GM12878 (cell line): Measurements from ENCODE around the gene CTXND1. TPM values are rescaled to one million over a fixed set of nuclear protein-coding genes. Genes with fewer than 3 reads are reported as not detected.

Experiments
- ATAC-seq: fragments of 200-7000 bp; cut with Tn5 transposase; 3 replicates; pipeline ENCODE4 v1.9.1; 2020; ENCODE audit warnings: mild to moderate bottlenecking, moderate library complexity
- BruUV-seq: library from RNA; stranded (reverse); fragments of 400-500 nt; replicated peaks from 2 replicates; lab custom pipeline; 2021; lab: Mats Ljungman, UMichigan
- CTCF ChIA-PET: fragments of 300-600 bp; sonication (Branson Sonifier 250); formaldehyde crosslinking; extraction: SDS; loops from one replicate; lab custom pipeline; 2021; ENCODE audit warnings: inconsistent platforms; lab: Yijun Ruan, JAX
- POLR2A ChIA-PET: fragments of 350-600 bp; formaldehyde crosslinking; extraction: SDS; loops from one replicate; lab custom pipeline; 2021; ENCODE audit warnings: inconsistent platforms; lab: Charles Lee
- RAD21 ChIA-PET: fragments of 300-600 bp; sonication (Branson Sonifier 250); formaldehyde crosslinking; loops from one replicate; lab custom pipeline; 2023; ENCODE audit warnings: antibody characterized with exemption; ENCODE audit not compliant: unreplicated experiment; lab: Charles Lee
- SMC1A ChIA-PET: fragments of 300-600 bp; sonication (Branson Sonifier 250); formaldehyde crosslinking; loops from one replicate; lab custom pipeline; 2023; ENCODE audit not compliant: unreplicated experiment, uncharacterized antibody; lab: Charles Lee
- DNase-seq: peaks from one replicate; pipeline ENCODE4 v3.0.0-alpha.2; 2011; ENCODE audit warnings: low read depth, low spot score
- FAIRE-seq: peaks from 3 replicates; lab custom pipeline; 2011; peaks lifted over from hg19 to GRCh38; lab: Jason Lieb, UNC
- H2AFZ ChIP-seq: 2 replicates; pipeline ENCODE4 v1.6.0; 2011; ENCODE audit warnings: low read depth, low read length, control low read depth; ENCODE audit not compliant: control insufficient read depth
- H3K27ac ChIP-seq: 2 replicates; pipeline ENCODE4 v1.5.1; 2011; ENCODE audit warnings: control low read depth; ENCODE audit not compliant: control insufficient read depth, insufficient read depth
- H3K27me3 ChIP-seq, 2 experiments: replicated peaks in 1 of 2; 2 replicates each; pipeline versions ENCODE4 v1.6.0 to v1.6.1; 2011; ENCODE audit warnings: low read length in 1 of 2; ENCODE audit not compliant: control insufficient read depth in 2 of 2, insufficient read depth in 2 of 2
- H3K36me3 ChIP-seq, 2 experiments: 2 replicates each; pipeline ENCODE4 v1.5.1; 2011; ENCODE audit warnings: low read length in 1 of 2; ENCODE audit not compliant: control insufficient read depth in 2 of 2, insufficient read depth in 2 of 2
- H3K4me1 ChIP-seq: 2 replicates; pipeline ENCODE4 v1.6.1; 2011; ENCODE audit warnings: mild to moderate bottlenecking, low read length, moderate library complexity, mixed read lengths; ENCODE audit not compliant: control insufficient read depth, insufficient read depth
- H3K4me2 ChIP-seq: 2 replicates; pipeline ENCODE4 v1.6.0; 2011; ENCODE audit warnings: control low read depth; ENCODE audit not compliant: control insufficient read depth, insufficient read depth
- H3K4me3 ChIP-seq: fragments of 200-600 bp; sonication (generic); 2 replicates; pipeline ENCODE4 v1.5.1; 2016
- H3K79me2 ChIP-seq: 2 replicates; pipeline ENCODE4 v1.6.0; 2011; ENCODE audit warnings: low read length; ENCODE audit not compliant: control insufficient read depth, insufficient read depth
- H3K9ac ChIP-seq: 2 replicates; pipeline ENCODE4 v1.8.0; 2011; ENCODE audit warnings: low read length, control low read depth, mixed read lengths; ENCODE audit not compliant: control insufficient read depth, insufficient read depth
- H3K9me3 ChIP-seq: replicated peaks from 3 replicates; pipeline ENCODE4 v1.5.1; 2011; ENCODE audit warnings: mild to moderate bottlenecking, low read length; ENCODE audit not compliant: control insufficient read depth, insufficient read depth
- H4K20me1 ChIP-seq: 2 replicates; pipeline ENCODE4 v1.6.0; 2011; ENCODE audit not compliant: control insufficient read depth, insufficient read depth
- E4F1 ChIP-seq: fragments of 450-650 bp; IDR thresholded peaks from 2 replicates; pipeline ENCODE4 v1.6.1; 2018; ENCODE audit warnings: borderline replicate concordance, mild to moderate bottlenecking; ENCODE audit not compliant: partially characterized antibody
- EED ChIP-seq: sonication (generic); IDR thresholded peaks from 2 replicates; pipeline ENCODE4 v1.6.1; 2016; ENCODE audit warnings: antibody characterized with exemption, low read depth
- FOXM1 ChIP-seq: IDR thresholded peaks from 2 replicates; pipeline ENCODE4 v1.6.1; 2012; ENCODE audit warnings: low read depth, mild to moderate bottlenecking, inconsistent platforms, low read length, moderate library complexity
- MEF2A ChIP-seq: IDR thresholded peaks from 2 replicates; pipeline ENCODE4 v1.6.1; 2011; ENCODE audit warnings: low read depth, mild to moderate bottlenecking, low read length, moderate library complexity; ENCODE audit not compliant: insufficient read depth
- NFYB ChIP-seq: IDR thresholded peaks from 2 replicates; pipeline ENCODE4 v1.6.1; 2011; ENCODE audit warnings: low read depth, mild to moderate bottlenecking, low read length, improper control_type of control experiment, moderate library complexity; ENCODE audit not compliant: insufficient read depth
- NR2C2 ChIP-seq: IDR thresholded peaks from 2 replicates; pipeline ENCODE4 v1.6.1; 2011; ENCODE audit warnings: borderline replicate concordance, low read depth; ENCODE audit not compliant: control insufficient read depth, insufficient read length
- RCOR1 ChIP-seq: conservative IDR thresholded peaks from 2 replicates; pipeline ENCODE4 v1.6.1; 2012; ENCODE audit warnings: low read depth, low read length, improper control_type of control experiment
- SP1 ChIP-seq: IDR thresholded peaks from one replicate; pipeline ENCODE4 v1.6.1; 2011; ENCODE audit warnings: low read depth, low read length
- SRF ChIP-seq, 2 experiments: IDR thresholded peaks; 2 replicates each; pipeline ENCODE4 v1.6.1; 2011; ENCODE audit warnings: low read depth in 2 of 2, low read length in 2 of 2, mild to moderate bottlenecking in 1 of 2, moderate library complexity in 1 of 2
- TBL1XR1 ChIP-seq: IDR thresholded peaks from 2 replicates; pipeline ENCODE4 v1.6.1; 2012; ENCODE audit warnings: low read depth, low read length, improper control_type of control experiment
- YBX1 ChIP-seq: fragments of 450-650 bp; IDR thresholded peaks from 2 replicates; pipeline ENCODE4 v1.6.1; 2016; ENCODE audit warnings: antibody characterized with exemption
- WGBS: methylation state at CpG from one replicate; pipeline ENCODE4 v1.1.6; 2016; ENCODE audit warnings: low lambda C conversion rate; ENCODE audit not compliant: insufficient replicate concordance, insufficient coverage; ENCODE audit errors: missing lambda C conversion rate; 5-methylcytosine and 5-hydroxymethylcytosine counted together
- in situ Hi-C: fragments of 300-500 bp; cut with MboI; formaldehyde crosslinking; loops from 9 replicates; pipeline ENCODE4 v1.14.3; 2018; ENCODE audit warnings: mixed read lengths
- intact Hi-C: fragments of 100-400 bp; cut with micrococcal nuclease; formaldehyde crosslinking; loops from one replicate; pipeline ENCODE4 v1.14.2; 2022; ENCODE audit not compliant: unreplicated experiment
- polyA plus RNA-seq, 11 experiments: library from polyadenylated mRNA; depleted of rRNA in 4 of 11; unstranded in 6 of 11; stranded (reverse) in 5 of 11; fragments of >200 nt; fragmentation: Nextera tagmentation in 4 of 11; fragmentation: Illumina TruSeq in 1 of 11; extraction: Ambion mirVana in 4 of 11; extraction: Trizol in 1 of 11; gene quantifications; 1 replicate in 1 of 11; 2 replicates in 10 of 11; pipeline versions ENCODE4 v1.2.1 to v1.2.3, GENCODE V29; 2011 to 2016; ENCODE audit warnings: inconsistent platforms in 2 of 11, missing spikeins in 2 of 11, low read depth in 1 of 11
- total RNA-seq, 4 experiments: library from RNA; depleted of rRNA in 3 of 4; stranded (reverse); fragments of >200 nt in 3 of 4; fragmentation: Illumina TruSeq in 1 of 4; extraction: Trizol in 1 of 4; gene quantifications; 2 replicates each; pipeline versions ENCODE4 v1.2.1 to v1.2.3, GENCODE V29; 2013 to 2021

CTXND1 gene
- total and polyA plus RNA-seq, 10 of the 15 experiments (the other 5 are each of a cell fraction or from before 2014, with no cell fraction given): under 0.01 to 0.03 (median 0.02) TPM; not detected in 7

- TF ChIP-seq E4F1: no peak
- no peak for TF ChIP-seq YBX1
Observed at GRCh38 chr15:80219955-80220354, 32.1 kb downstream of the CTXND1 start (continued).

GRCh38 chr15:80217327-80217900 is 34.6 kb downstream of the CTXND1 start:
- no peaks in the 10 kb centered on the region for H4K20me1 ChIP-seq
- intact Hi-C loops: no loop called here
- no peaks in the 10 kb centered on the region for H3K9me3 ChIP-seq
- H3K36me3 ChIP-seq: no peaks in the 10 kb centered on the region
- no peaks in the 10 kb centered on the region for H3K79me2 ChIP-seq
- DNase-seq (no peak), FAIRE-seq (no peak), ATAC-seq (no peak)
- H3K4me3 ChIP-seq: no peak overlapping the region
- no peaks in the 10 kb centered on the region; a peak in 1 of 4 replicates for H3K27me3 ChIP-seq
- in situ Hi-C loops: no loop called here
- POLR2A ChIA-PET: no interaction called here
- no peak overlapping the region for H2AFZ ChIP-seq
- H3K4me2 ChIP-seq: no peak overlapping the region
- no peaks in the 10 kb centered on the region for H3K4me1 ChIP-seq
- no TSS peak for BruUV-seq
- no peak overlapping the region for H3K27ac ChIP-seq
- 46% methylated on average over 4 of the region's 4 CpGs for WGBS
- no peak overlapping the region for H3K9ac ChIP-seq
- SMC1A ChIA-PET: no interaction called here
- TF ChIP-seq FOXM1 (no peak), RCOR1 (no peak), NFYB (no peak), NR2C2 (no peak), SRF (IDR thresholded peaks at IDR 0.05; ENCODE audit: low read depth in 2 of 2, low read length in 2 of 2) (no peak), SP1 (no peak), EED (no peak), TBL1XR1 (no peak), MEF2A (no peak)
- RAD21 ChIA-PET: no interaction called here
- CTCF ChIA-PET: no interaction called here
